Measurements from ENCODE around the gene HCN3.

GRCh38 chr1:155244368-155245162 is 32.7 kb upstream of the HCN3 start:
- TF ChIP-seq CTCF (IDR thresholded peaks at IDR 0.05 in 4 of 5, conservative IDR thresholded peaks at IDR 0.05 in 1 of 5): peak; percentile 23 to 99 (median 77)
- TF ChIP-seq POLR2A (IDR thresholded peaks at IDR 0.05): peak; percentile 84 to 90
